ENCODE results near the gene GALNT2.

DNA sequence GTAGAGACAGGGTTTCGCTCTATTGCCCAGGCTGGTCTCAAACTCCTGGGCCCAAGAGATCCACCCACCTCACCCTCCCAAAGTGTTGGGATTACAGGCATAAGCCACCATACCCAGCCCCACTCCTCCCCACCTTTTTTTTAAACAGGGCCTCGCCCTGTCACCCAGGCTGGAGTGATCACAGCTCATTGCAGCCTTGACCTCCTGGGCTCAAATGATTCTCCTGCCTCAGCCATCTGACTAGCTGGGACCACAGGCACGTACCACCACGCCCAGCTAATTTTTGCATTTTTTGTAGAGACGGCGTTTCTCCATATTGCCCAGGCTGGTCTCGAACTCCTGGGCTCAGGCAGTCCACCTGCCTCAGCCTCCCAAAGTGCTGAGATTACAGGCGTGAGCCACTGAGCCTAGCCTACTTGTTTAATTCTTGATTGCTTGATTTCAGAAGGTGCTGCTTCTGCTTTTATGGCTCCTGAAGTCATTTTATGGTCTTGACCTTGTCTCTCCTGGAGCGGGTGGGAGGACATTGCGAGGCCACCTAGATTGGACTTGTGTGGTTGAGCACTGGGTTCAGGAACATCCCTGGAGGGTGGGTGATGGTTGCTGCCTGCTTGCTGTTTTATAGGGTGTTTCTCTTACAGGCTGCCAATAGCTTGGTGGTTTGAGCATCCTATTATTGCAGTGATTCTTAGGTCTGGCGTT is 81.9 kb downstream of the GALNT2 start:
- TF ChIP-seq, protein P1, sequence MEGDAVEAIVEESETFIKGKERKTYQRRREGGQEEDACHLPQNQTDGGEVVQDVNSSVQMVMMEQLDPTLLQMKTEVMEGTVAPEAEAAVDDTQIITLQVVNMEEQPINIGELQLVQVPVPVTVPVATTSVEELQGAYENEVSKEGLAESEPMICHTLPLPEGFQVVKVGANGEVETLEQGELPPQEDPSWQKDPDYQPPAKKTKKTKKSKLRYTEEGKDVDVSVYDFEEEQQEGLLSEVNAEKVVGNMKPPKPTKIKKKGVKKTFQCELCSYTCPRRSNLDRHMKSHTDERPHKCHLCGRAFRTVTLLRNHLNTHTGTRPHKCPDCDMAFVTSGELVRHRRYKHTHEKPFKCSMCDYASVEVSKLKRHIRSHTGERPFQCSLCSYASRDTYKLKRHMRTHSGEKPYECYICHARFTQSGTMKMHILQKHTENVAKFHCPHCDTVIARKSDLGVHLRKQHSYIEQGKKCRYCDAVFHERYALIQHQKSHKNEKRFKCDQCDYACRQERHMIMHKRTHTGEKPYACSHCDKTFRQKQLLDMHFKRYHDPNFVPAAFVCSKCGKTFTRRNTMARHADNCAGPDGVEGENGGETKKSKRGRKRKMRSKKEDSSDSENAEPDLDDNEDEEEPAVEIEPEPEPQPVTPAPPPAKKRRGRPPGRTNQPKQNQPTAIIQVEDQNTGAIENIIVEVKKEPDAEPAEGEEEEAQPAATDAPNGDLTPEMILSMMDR (IDR thresholded peaks at IDR 0.05; ENCODE audit: poor library complexity) = no peak
- no peak for TF ChIP-seq EZH2 (IDR thresholded peaks at IDR 0.05; ENCODE audit: borderline replicate concordance)
